A172 (cell line): ENCODE results near the gene ANKZF1. TPM values are rescaled to one million over a fixed set of nuclear protein-coding genes. Genes with fewer than 3 reads are reported as not detected.
A peak's percentile ranks its signal among the peaks of the same experiment; 100 is the strongest.
"Not testable (repeated sequence)": the region's sequence is repeated elsewhere in the genome, so short reads cannot be mapped to it uniquely, and the experiment has no call there.

Source experiments
- DNase-seq: peaks from one replicate; pipeline ENCODE4 v3.0.0-alpha.2; 2015; ENCODE audit warnings: low spot score
- total RNA-seq: library from RNA; depleted of rRNA; stranded (reverse); fragments of >200 nt; shearing (Covaris generic); gene quantifications from 2 replicates; pipeline ENCODE4 v1.2.3, GENCODE V29; 2014; rRNA removed

ANKZF1 gene
- total RNA-seq: 23.6 and 24.7 TPM in 2 replicates

DNA sequence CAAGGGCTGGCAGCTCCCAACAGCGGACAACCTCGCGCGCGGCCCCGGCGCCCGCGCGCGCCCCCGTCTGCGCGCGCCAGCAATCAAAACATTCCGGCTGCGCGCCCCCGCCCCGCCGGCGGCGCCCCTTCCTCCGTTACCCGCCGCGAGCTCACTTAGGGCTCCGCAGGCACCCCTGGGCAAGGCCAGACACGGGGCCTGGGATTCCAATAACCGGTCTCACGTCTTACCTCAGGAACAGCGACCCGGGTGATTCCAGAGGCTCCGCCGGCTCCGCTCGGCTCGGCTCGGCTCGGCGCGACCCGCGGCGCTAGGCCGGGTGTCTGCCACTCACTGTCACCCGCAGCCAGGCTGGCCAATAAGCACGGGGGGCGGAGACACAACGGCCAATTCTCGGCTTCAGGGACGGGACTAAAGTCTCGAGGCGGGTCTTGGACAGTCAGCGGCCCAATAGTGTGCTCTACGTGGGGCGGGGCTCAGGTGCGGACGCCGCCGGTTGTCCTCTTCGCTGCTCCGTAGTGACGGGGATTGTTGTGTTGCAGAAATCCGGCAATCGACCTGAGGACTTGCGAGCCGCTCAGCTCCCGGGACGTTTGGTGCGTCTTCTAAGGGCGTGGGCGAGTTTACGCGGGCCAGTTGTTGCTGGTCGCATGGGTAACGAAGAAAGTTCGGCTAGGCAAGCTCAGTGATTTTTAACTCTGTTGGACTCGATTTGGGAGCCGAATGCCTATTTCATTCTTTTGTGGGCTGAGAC is at the start of gene ANKZF1, which contains the start of gene ATG9A:
ANKZF1 (plus strand) TSS at position 502 of the 754 bp plus-strand sequence. CDS start 452 bp downstream, outside the sequence.
ATG9A (minus strand) TSS at position 332 of the 754 bp plus-strand sequence. CDS start 1,612 bp downstream, outside the sequence.
- peak; percentile 98 for DNase-seq

- DNase-seq: no peak
Observed at GRCh38 chr2:219180961-219181360, 48.6 kb upstream of the ANKZF1 start.

- DNase-seq: no peak
Observed at GRCh38 chr2:219181531-219181930, 48.1 kb upstream of the ANKZF1 start.

DNA sequence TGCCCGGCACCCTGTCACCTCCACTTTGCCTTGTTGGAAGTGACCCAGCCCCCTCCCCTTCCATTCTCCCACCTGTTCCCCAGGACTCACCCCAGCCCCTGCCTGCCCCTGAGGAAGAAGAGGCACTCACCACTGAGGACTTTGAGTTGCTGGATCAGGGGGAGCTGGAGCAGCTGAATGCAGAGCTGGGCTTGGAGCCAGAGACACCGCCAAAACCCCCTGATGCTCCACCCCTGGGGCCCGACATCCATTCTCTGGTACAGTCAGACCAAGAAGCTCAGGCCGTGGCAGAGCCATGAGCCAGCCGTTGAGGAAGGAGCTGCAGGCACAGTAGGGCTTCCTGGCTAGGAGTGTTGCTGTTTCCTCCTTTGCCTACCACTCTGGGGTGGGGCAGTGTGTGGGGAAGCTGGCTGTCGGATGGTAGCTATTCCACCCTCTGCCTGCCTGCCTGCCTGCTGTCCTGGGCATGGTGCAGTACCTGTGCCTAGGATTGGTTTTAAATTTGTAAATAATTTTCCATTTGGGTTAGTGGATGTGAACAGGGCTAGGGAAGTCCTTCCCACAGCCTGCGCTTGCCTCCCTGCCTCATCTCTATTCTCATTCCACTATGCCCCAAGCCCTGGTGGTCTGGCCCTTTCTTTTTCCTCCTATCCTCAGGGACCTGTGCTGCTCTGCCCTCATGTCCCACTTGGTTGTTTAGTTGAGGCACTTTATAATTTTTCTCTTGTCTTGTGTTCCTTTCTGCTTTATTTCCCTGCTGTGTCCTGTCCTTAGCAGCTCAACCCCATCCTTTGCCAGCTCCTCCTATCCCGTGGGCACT is 47.1 kb upstream of the ANKZF1 start:
- DNase-seq: no peak

- DNase-seq: no peak
Observed at GRCh38 chr2:219183151-219183772, 46.3 kb upstream of the ANKZF1 start.

DNA sequence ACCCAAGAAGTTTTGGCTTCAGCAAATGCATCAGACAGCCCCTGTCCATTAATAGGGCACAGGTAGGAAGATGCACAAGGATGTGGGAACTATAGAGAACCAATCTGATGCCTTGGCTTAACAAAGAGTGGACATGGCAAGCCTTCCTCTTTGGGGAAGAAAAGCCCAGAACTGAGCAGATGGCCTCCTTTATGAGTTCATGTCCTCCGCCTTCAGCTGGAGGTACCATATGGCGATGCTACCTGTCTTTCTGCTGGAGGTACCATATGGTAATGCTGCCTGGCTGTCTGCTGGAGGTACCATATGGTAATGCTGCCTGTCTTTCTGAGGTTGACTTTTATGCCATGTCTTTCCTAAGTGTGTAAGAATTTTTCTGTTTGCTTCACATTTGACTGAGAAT is 45.5 kb upstream of the ANKZF1 start:
- DNase-seq: no peak

DNA sequence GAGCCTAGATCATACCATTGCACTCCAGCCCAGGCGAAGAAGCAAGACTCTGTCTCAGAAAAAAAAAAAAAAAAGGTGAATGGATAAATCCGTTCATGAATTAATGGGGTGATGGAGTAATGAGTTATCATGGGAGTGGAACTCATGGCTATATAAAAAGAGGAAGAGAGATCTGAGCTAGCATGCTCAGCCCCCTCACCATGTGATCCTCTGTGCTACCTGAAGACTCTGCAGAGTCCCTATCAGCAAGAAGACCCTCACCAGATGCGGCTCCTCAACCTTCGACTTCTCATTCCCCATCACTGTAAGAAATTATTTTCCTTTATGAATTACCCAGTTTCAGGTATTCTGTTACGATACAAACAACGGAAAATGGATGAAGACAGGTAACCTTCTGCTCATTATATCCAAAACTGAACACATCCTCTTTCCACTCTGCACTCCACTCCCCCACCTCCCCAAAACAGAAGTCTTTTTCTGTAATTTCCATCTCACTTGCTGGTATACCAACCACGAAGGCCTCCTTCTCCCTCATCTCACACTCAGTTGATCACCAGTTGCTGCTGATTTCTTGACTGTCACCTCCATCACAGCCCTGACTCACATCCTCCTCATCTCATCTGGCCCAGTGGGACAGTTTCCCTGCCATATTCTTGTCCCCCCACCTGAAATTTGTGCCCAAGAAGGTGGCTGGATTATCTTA is 42.7 kb upstream of the ANKZF1 start:
- DNase-seq: no peak

DNA sequence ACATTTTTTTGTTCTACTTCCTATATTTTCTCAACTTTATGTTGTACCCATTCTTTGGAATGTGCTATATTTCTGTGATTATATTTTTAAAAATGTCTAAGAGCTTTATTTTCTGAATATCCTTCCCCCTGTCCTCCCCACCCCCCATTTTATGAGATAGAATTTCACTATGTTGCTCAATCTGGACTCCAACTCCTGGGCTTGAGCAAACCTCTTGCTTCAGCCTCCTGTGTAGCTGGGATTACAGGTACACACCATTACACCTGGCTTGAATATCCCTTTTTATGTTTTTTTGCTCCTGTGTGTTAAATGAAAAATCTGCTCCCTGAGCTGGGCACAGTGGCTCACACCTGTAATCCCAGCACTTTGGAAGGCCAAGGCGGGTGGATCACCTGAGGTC is 32.2 kb upstream of the ANKZF1 start:
- no peak for DNase-seq

- no peak for DNase-seq
Observed at GRCh38 chr2:219198974-219199373, 30.6 kb upstream of the ANKZF1 start.

DNA sequence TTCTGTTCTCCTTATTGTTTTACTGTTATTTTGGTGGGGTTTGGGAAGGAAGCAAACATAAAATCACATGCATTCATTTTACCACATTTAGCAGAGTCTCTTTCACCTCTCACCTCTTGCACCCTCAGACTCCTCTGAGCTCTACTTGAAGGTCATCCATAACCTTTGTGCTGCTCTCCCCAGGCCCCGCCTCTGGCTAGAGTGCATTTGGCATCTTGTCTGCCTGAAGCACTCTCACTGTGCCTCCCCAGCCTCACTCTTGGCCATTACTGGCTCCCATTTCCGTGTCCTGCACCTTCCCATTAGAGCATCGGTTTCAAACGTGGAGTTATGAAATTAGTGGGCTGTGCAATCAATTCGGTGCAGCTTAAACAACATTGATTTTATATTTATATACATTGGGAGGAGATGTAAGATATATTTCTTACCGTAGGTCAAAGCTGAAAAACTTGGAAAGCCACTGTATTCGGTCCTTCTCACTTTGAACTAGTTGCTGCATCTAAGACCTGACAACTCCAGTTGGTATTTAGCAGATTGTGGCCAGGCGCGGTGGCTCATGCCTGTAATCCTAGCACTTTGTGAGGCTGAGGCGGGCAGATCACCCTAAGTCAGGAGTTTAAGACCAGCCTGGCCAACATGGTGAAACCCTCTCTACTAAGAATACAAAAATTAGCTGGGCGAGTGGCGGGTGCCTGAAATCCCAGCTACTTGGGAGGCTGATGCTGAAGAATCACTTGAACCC is 30.0 kb upstream of the ANKZF1 start:
- DNase-seq: no peak

DNA sequence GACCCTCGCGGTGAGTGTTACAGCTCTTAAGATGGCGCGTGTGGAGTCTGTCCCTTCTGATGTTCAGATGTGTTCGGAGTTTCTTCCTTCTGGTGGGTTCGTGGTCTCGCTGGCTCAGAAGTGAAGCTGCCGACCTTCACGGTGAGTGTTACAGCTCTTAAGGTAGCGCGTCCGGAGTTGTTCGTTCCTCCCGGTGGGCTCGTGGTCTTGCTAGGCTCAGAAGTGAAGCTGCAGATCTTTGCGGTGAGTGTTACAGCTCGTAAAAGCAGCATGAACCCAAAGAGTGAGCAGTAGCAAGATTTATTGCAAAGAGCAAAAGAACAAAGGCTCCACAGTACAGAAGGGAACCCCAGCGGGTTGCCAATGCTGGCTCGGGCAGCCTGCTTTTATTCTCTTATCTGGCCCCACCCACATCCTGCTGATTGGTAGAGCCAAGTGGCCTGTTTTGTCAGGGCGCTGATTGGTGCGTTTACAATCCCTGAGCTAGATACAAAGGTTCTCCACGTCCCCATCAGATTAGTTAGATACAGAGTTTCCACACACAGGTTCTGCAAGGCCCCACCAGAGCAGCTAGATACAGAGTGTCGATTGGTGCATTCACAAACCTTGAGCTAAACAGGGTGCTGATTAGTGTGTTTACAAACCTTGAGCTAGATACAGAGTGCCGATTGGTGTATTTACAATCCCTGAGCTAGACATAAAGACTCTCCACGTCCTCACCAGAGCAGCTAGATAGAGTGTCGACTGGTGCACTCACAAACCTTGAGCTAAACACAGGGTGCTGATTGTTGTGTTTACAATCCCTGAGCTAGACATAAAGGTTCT is 28.9 kb upstream of the ANKZF1 start:
- peak; percentile 44 for DNase-seq

DNA sequence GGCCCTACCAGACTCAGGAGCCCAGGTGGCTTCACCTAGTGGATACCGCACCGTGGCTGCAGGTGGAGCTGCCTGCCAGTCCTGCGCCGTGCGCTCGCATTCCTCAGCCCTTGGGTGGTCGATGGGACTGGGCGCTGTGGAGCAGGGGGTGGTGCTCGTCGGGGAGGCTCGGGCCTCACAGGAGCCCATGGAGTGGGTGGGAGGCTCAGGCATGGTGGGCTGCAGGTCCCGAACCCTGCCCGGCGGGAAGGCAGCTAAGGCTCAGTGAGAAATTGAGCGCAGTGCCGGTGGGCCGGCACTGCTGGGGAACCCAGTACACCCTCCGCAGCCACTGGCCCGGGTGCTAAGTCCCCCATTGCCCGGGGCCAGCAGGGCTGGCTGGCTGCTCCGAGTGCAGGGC is 28.3 kb upstream of the ANKZF1 start:
- DNase-seq: not testable (repeated sequence)

GRCh38 chr2:219204425-219205164 is 25.0 kb upstream of the ANKZF1 start:
- no peak for DNase-seq

DNA sequence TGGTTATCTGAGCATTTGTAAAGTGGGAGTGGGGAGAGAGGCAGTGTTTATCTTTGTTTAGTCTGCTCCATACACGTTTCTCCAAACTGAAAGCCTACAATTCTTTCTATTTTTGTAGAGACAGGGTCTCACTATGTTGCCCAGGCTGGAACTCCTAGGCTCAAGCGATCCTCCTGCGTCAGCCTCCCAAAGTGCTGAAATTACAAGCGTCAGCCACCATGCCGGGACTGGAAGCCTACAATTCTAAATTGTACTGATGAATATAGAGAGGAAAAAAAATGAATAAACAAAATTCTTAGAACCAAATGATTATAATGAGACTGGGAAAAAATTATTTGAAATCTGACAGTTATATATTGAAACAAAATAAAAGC is 24.5 kb upstream of the ANKZF1 start:
- DNase-seq: no peak

GRCh38 chr2:219205981-219206327 is 23.7 kb upstream of the ANKZF1 start:
- DNase-seq: no peak

- DNase-seq: peak; percentile 86
Observed at GRCh38 chr2:219206328-219207133, 23.1 kb upstream of the ANKZF1 start, which contains the start of gene ZFAND2B. Gene ZFAND2B (plus strand): TSS chr2:219206782. CDS start chr2:219206988, 206 bp downstream.

DNA sequence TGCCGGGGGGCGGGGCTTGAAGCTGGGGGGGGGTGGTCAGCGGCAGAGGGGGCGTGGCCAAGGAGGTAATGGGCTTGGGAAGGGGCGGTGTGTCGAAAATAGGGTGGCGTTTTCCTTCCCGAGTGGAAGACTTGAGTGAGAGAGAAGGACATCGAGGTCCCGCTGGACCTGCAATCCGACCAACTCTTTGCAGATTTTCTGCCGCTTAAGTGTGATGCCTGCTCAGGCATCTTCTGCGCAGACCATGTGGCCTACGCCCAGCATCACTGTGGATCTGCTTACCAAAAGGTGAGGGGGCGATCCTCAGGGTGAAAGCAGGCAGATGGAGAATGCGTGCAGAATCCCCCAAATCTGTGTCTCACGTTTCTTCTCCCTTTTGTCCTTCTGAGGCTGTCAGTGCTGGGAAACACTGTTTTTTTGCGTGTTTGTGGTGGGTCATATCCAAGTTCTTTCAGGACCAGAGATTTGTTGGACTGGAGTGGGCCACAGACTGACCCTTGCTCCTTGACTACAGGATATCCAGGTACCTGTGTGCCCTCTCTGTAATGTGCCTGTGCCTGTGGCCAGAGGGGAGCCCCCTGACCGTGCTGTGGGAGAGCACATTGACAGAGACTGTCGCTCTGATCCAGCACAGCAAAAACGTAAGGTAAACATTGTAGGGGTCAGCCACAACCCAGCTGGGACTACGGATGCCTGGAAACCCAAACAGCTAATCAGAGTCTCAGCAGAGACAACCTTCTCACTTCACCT is 22.3 kb upstream of the ANKZF1 start:
- DNase-seq: no peak
